Upper lobe of left lung (tissue), 6 donors: ENCODE data around the gene ATF6. TPM values are rescaled to one million over a fixed set of nuclear protein-coding genes. Genes with fewer than 3 reads are reported as not detected.

Source experiments
- ATAC-seq, 2 donors: fragments of 200-7000 bp; cut with Tn5 transposase; one replicate each; pipeline ENCODE4 v1.9.1; 2022; ENCODE audit warnings: mild to moderate bottlenecking in 2 of 2, moderate library complexity in 2 of 2; ENCODE audit not compliant: low FRiP score in 2 of 2
- DNase-seq, 2 donors: peaks; one replicate each; pipeline ENCODE4 v3.0.0-alpha.2; 2019 to 2020
- H3K27ac ChIP-seq, 4 donors: fragments of 200-600 bp; sonication (generic); one replicate each; pipeline ENCODE4 v1.5.1; 2016 to 2019
- H3K27me3 ChIP-seq, 4 donors: fragments of 200-600 bp; sonication (generic); one replicate each; pipeline ENCODE4 v1.5.1; 2017 to 2019
- H3K36me3 ChIP-seq, 4 donors: fragments of 200-600 bp; sonication (generic); one replicate each; pipeline ENCODE4 v1.5.1; 2016 to 2019
- H3K4me1 ChIP-seq, 4 donors: fragments of 200-600 bp; sonication (generic); one replicate each; pipeline ENCODE4 v1.5.1; 2018 to 2019
- H3K4me3 ChIP-seq, 4 donors: fragments of 200-600 bp; sonication (generic); one replicate each; pipeline ENCODE4 v1.5.1; 2017 to 2019; ENCODE audit warnings: mild to moderate bottlenecking in 2 of 4, moderate library complexity in 1 of 4
- H3K9me3 ChIP-seq, 4 donors: fragments of 200-600 bp; sonication (generic); one replicate each; pipeline ENCODE4 v1.5.1; 2018 to 2019
- EP300 ChIP-seq, 4 donors: sonication (generic); formaldehyde crosslinking; IDR thresholded peaks; one replicate each; pipeline ENCODE4 v1.5.1; 2017; ENCODE audit warnings: antibody characterized with exemption in 4 of 4, control low read depth in 2 of 4
- POLR2A ChIP-seq, 4 donors: fragments of 450-650 bp; IDR thresholded peaks; one replicate each; pipeline ENCODE4 v1.5.1; 2016 to 2017; ENCODE audit warnings: antibody characterized with exemption in 4 of 4, mild to moderate bottlenecking in 2 of 4
- POLR2AphosphoS5 ChIP-seq, 2 donors: sonication (generic); formaldehyde crosslinking; IDR thresholded peaks; one replicate each; pipeline ENCODE4 v1.5.1; 2017; ENCODE audit warnings: antibody characterized with exemption in 2 of 2
- WGBS, 2 donors: methylation state at CpG; one replicate each; pipeline ENCODE4 v1.1.5; 2017 to 2018; 5-methylcytosine and 5-hydroxymethylcytosine counted together
- total RNA-seq, 6 donors: library from RNA; depleted of rRNA in 4 of 6; stranded (reverse); fragments of >200 nt in 4 of 6; gene quantifications; one replicate each; pipeline versions ENCODE4 v1.1.0 to v1.2.1, GENCODE V29; 2016 to 2021
- TF ChIP-seq, protein P1 (sequence below), 6 experiments: fragments of 450-650 bp in 4 of 6; fragments of 200-600 bp in 2 of 6; sonication (generic) in 2 of 6; IDR thresholded peaks; one replicate each; pipeline ENCODE4 v1.5.1; 2016 to 2019; ENCODE audit warnings: antibody characterized with exemption in 6 of 6
- donor health status: DM: no; HTN: no; CAD: no; lungs with moderate emphysema.
- donor health status: DM: no; HTN: yes; CAD: no; lungs with severe emphysema.

Gene ATF6
- total RNA-seq, 6 donors from 2014 or later, result 14.2 to 36.7 (median 27.0) TPM

GRCh38 chr1:161936786-161937185 is 170.7 kb downstream of the ATF6 start:
- H3K4me3 ChIP-seq, result no peak overlapping the region
- H3K9me3 ChIP-seq, result no peaks in the 10 kb centered on the region
- H3K27ac ChIP-seq, result no peak overlapping the region
- no peak for ATAC-seq
- H3K4me1 ChIP-seq, result peaks cover 0 to 5% (median 0%) of the 10 kb centered on the region in 4 donors
- H3K27me3 ChIP-seq, result no peaks in the 10 kb centered on the region
- WGBS, 2 donors, result 91 to 92% methylated on average over 2 of the region's 2 CpGs
- no peak for DNase-seq
- TF ChIP-seq POLR2AphosphoS5 (IDR thresholded peaks at IDR 0.05), result no peak
- no peak for TF ChIP-seq EP300 (IDR thresholded peaks at IDR 0.05)
- TF ChIP-seq, protein P1, sequence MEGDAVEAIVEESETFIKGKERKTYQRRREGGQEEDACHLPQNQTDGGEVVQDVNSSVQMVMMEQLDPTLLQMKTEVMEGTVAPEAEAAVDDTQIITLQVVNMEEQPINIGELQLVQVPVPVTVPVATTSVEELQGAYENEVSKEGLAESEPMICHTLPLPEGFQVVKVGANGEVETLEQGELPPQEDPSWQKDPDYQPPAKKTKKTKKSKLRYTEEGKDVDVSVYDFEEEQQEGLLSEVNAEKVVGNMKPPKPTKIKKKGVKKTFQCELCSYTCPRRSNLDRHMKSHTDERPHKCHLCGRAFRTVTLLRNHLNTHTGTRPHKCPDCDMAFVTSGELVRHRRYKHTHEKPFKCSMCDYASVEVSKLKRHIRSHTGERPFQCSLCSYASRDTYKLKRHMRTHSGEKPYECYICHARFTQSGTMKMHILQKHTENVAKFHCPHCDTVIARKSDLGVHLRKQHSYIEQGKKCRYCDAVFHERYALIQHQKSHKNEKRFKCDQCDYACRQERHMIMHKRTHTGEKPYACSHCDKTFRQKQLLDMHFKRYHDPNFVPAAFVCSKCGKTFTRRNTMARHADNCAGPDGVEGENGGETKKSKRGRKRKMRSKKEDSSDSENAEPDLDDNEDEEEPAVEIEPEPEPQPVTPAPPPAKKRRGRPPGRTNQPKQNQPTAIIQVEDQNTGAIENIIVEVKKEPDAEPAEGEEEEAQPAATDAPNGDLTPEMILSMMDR (IDR thresholded peaks at IDR 0.05), result no peak
- no peak for TF ChIP-seq POLR2A (IDR thresholded peaks at IDR 0.05)
- H3K36me3 ChIP-seq, result peaks cover 0 to 8% (median 2%) of the 10 kb centered on the region in 4 donors

DNA sequence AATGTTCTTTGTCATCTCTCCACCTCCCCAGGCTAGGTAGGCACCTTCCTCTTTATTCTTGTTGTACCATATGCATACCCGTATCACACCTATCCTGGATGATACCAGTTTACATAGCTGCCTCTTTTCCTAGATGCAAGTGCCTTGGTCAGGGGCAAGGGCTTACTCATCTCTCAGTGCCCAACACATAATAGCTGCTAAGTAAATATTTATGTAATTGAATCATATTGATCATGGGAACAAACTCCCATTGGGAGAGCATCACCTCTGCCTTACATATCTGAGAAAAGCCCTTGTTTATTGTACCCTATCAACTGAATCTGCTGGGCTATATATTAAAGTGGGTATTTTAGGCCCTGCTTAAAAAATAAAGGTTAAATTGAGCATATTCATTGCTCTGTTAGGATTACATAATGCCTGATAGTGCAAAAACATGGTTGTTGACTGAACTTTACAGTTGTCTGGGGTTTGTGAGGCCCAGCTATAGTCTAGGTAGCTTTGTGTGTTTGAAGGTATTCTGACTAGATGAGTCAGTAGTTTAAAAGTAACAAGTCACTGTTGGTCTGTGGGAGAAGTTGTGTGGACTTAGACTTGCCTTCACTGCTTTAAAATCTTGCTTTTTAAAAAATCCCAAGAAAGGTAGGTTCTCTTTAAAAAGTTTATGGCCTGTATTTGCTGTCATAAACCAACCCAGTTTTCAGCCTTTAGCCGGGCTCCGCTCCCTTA is 174.9 kb downstream of the ATF6 start:
- no peak overlapping the region for H3K27ac ChIP-seq
- TF ChIP-seq POLR2AphosphoS5 (IDR thresholded peaks at IDR 0.05) (no peak), EP300 (IDR thresholded peaks at IDR 0.05) (no peak), POLR2A (IDR thresholded peaks at IDR 0.05) (no peak)
- TF ChIP-seq, protein P1 (IDR thresholded peaks at IDR 0.05), result no peak
- ATAC-seq (no peak), DNase-seq (no peak)
- H3K4me3 ChIP-seq, result no peak overlapping the region
- 58 to 79% methylated on average over 3 of the region's 3 CpGs for WGBS, 2 donors
- no peaks in the 10 kb centered on the region for H3K9me3 ChIP-seq
- peaks cover 0 to 30% (median 7%) of the 10 kb centered on the region in 4 donors for H3K36me3 ChIP-seq
- H3K27me3 ChIP-seq, result no peaks in the 10 kb centered on the region
- H3K4me1 ChIP-seq, result no peaks in the 10 kb centered on the region

GRCh38 chr1:161941726-161942436 is 175.8 kb downstream of the ATF6 start:
- Histone ChIP-seq H3K27ac (no peak overlapping the region), H3K36me3 (peaks cover 0 to 25% (median 6%) of the 10 kb centered on the region in 4 donors), H3K9me3 (no peaks in the 10 kb centered on the region), H3K27me3 (no peaks in the 10 kb centered on the region), H3K4me3 (no peak overlapping the region), H3K4me1 (no peaks in the 10 kb centered on the region)
- WGBS, 2 donors, result 73 to 87% methylated on average over 8 of the region's 8 CpGs
- no peak for DNase-seq
- ATAC-seq, result no peak
- TF ChIP-seq, protein P1 (IDR thresholded peaks at IDR 0.05), result no peak
- TF ChIP-seq EP300 (IDR thresholded peaks at IDR 0.05) (no peak), POLR2AphosphoS5 (IDR thresholded peaks at IDR 0.05) (no peak), POLR2A (IDR thresholded peaks at IDR 0.05) (no peak)

DNA sequence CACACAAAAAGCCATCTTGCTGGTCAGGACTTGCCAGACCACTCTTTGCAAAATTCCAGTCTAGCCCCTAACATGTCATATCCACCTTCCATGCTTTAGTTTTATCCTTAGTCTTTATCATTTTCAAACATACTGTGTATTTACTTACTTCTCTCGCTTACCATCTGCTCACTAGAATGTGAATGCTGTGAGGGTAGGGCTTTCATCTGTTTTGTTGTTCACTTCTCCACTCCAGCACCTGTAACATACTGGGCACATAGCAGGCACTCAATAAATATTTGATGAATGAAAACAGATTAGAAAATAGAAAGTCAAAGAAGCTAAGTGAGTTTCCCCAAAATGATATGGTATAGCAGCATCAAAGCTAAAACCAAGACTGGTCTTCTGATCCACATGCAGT is 177.6 kb downstream of the ATF6 start:
- H3K9me3 ChIP-seq, result no peaks in the 10 kb centered on the region
- no peak overlapping the region for H3K27ac ChIP-seq
- H3K4me3 ChIP-seq, result no peak overlapping the region
- ATAC-seq (no peak), DNase-seq (no peak)
- peaks cover 0 to 25% (median 6%) of the 10 kb centered on the region in 4 donors for H3K36me3 ChIP-seq
- H3K27me3 ChIP-seq, result no peaks in the 10 kb centered on the region
- TF ChIP-seq POLR2A (IDR thresholded peaks at IDR 0.05) (no peak), EP300 (IDR thresholded peaks at IDR 0.05) (no peak), POLR2AphosphoS5 (IDR thresholded peaks at IDR 0.05) (no peak)
- TF ChIP-seq, protein P1 (IDR thresholded peaks at IDR 0.05), result no peak
- H3K4me1 ChIP-seq, result peaks cover 0 to 3% (median 0%) of the 10 kb centered on the region in 4 donors
- 83 to 90% methylated on average over 1 of the region's 1 CpG for WGBS, 2 donors
